GM18951 (cell line): Measurements from ENCODE around the gene TTYH1.
"Not testable (repeated sequence)": the region's sequence is repeated elsewhere in the genome, so short reads cannot be mapped to it uniquely, and the experiment has no call there.

Experiments
- POLR2A ChIP-seq: IDR thresholded peaks from 4 replicates; pipeline ENCODE4 v1.6.1; 2011; ENCODE audit warnings: mild to moderate bottlenecking; ENCODE audit not compliant: insufficient read length, insufficient read depth; ENCODE audit errors: extremely low read depth
- in situ Hi-C: fragments of 300-500 bp; cut with MboI; formaldehyde crosslinking; loops from one replicate; pipeline ENCODE4 v1.12.0; 2022; ENCODE audit warnings: low sequenced_read_pairs, mixed read lengths, inconsistent platforms; ENCODE audit not compliant: unreplicated experiment

The TTYH1 gene

GRCh38 chr19:54415208-54415900 lies at the start of gene TTYH1:
TSS of gene TTYH1 (plus strand) at chr19:54415464. CDS start at chr19:54415553, 89 bp downstream.
- in situ Hi-C loops = no loop called here
- TF ChIP-seq POLR2A = no peak

GRCh38 chr19:54365798-54366197 lies 49.5 kb upstream of the TTYH1 start:
- in situ Hi-C loops = not testable (repeated sequence)

- TF ChIP-seq POLR2A = no peak
- in situ Hi-C loops = no loop called here
Measured at GRCh38 chr19:54366811-54367210, 48.5 kb upstream of the TTYH1 start.

- no peak for TF ChIP-seq POLR2A
- in situ Hi-C loops = no loop called here
Measured at GRCh38 chr19:54369082-54369687, 46.1 kb upstream of the TTYH1 start.

GRCh38 chr19:54369688-54370433 lies 45.4 kb upstream of the TTYH1 start:
- in situ Hi-C loops = loop anchor here (5.0 kb wide), 1 partner anchor 127 kb away; no protein-coding TSS in a partner anchor

- in situ Hi-C loops = loop anchor here (5.0 kb wide), 1 partner anchor 127 kb away; no protein-coding TSS in a partner anchor
Measured at GRCh38 chr19:54370434-54370796, 44.8 kb upstream of the TTYH1 start.

GRCh38 chr19:54371453-54371852 lies 43.8 kb upstream of the TTYH1 start:
- in situ Hi-C loops = loop anchor here (5.0 kb wide), 1 partner anchor 126 kb away; no protein-coding TSS in a partner anchor

- no peak for TF ChIP-seq POLR2A
- in situ Hi-C loops = loop anchor here (5.0 kb wide), 1 partner anchor 123 kb away; no protein-coding TSS in a partner anchor
Measured at GRCh38 chr19:54373781-54374631, 41.3 kb upstream of the TTYH1 start.

GRCh38 chr19:54375181-54375938 lies 39.9 kb upstream of the TTYH1 start:
- in situ Hi-C loops = not testable (repeated sequence)

- TF ChIP-seq POLR2A = no peak
- in situ Hi-C loops = no loop called here
Measured at GRCh38 chr19:54376610-54377285, 38.5 kb upstream of the TTYH1 start.

GRCh38 chr19:54379187-54379678 lies 36.0 kb upstream of the TTYH1 start:
- in situ Hi-C loops = no loop called here
- TF ChIP-seq POLR2A = no peak

- in situ Hi-C loops = no loop called here
- no peak for TF ChIP-seq POLR2A
Measured at GRCh38 chr19:54380897-54381296, 34.4 kb upstream of the TTYH1 start.

- in situ Hi-C loops = not testable (repeated sequence)
Measured at GRCh38 chr19:54382041-54382440, 33.2 kb upstream of the TTYH1 start.
